ENCODE measurements around the gene DSCAML1. TPM values are rescaled to one million over a fixed set of nuclear protein-coding genes. Genes with fewer than 3 reads are reported as not detected.

DSCAML1 gene
- total RNA-seq, 1 donor from 2014 or later: 0.95 TPM

DNA sequence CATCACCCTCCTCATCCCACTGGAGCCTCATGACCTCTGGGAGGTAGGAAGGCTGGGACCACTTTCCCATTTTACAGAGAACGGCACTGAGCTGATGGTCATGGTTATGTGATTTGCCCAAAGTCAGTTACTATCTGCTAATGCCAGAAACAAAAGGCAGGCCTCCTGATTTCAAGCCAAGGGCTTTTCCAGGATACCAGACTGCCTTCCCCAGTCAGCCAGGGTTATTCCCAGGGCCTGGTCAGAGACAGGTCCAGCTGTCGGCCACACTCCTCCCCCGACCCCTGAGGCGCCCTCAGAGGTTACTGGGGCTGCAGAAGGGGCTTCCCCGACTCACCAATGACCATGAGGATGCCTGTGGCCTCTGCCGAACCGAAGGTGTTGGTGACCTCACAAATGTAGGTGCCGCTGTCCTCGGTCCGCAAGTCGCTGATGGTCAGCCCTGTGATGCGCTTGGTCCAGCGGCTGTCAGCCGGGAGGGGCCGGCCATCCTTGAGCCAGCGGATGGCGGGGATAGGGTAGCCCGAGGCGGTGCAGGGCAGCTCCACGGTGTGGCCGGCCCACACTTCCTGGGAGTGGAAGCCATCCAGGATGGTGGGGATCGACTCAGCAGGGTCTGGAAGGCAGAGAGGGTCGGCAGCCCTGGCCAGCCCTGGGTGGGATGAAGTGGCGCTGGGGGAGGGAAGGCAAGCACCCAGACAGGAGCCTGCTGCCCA lies 272.4 kb downstream of the DSCAML1 start:
- no peak overlapping the region for H3K27ac ChIP-seq
- TF ChIP-seq CTCF (IDR thresholded peaks at IDR 0.05): no peak
- H3K4me1 ChIP-seq: no peaks in the 10 kb centered on the region
- H3K4me3 ChIP-seq: no peak overlapping the region
- DNase-seq: no peak
- intact Hi-C loops (cut with DNase I): no loop called here
- H3K9me3 ChIP-seq: no peaks in the 10 kb centered on the region
- H3K27me3 ChIP-seq (ENCODE audit: low read depth): no peaks in the 10 kb centered on the region
- no peaks in the 10 kb centered on the region for H3K36me3 ChIP-seq
- no peak for ATAC-seq

DNA sequence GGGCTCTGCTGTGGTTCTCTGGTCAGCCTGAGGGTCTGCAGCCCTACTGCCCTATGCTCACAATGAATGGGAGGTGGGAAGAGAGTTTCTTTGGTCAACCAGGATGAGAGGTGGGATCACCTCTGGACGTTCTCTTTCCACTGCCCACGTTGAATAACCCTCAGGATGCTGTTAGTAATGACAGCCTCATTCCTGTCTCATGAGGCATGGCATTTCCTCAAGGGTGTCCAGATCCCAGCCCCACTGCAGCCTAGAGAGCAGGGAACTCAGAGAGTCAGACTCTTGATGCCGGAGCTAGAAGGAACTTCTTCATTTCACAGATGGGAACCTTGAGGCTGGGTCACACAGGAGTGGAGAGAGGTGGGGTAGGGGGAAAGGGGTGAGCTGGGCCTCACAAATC lies 273.3 kb downstream of the DSCAML1 start:
- Histone ChIP-seq H3K4me3 (no peak overlapping the region), H3K4me1 (peaks cover 7% of the 10 kb centered on the region), H3K27ac (no peak overlapping the region), H3K9me3 (no peaks in the 10 kb centered on the region), H3K27me3 (ENCODE audit: low read depth) (no peaks in the 10 kb centered on the region), H3K36me3 (no peaks in the 10 kb centered on the region)
- intact Hi-C loops (cut with DNase I): no loop called here
- ATAC-seq (no peak), DNase-seq (no peak)
- TF ChIP-seq CTCF (IDR thresholded peaks at IDR 0.05): no peak

GRCh38 chr11:117521974-117522373 lies 275.0 kb downstream of the DSCAML1 start:
- DNase-seq (no peak), ATAC-seq (no peak)
- intact Hi-C loops (cut with DNase I): no loop called here
- Histone ChIP-seq H3K27me3 (ENCODE audit: low read depth) (no peaks in the 10 kb centered on the region), H3K9me3 (no peaks in the 10 kb centered on the region), H3K27ac (no peak overlapping the region), H3K4me3 (no peak overlapping the region), H3K4me1 (peaks cover 7% of the 10 kb centered on the region), H3K36me3 (no peaks in the 10 kb centered on the region)
- no peak for TF ChIP-seq CTCF (IDR thresholded peaks at IDR 0.05)

- ATAC-seq (no peak), DNase-seq (no peak)
- Histone ChIP-seq H3K9me3 (no peaks in the 10 kb centered on the region), H3K4me3 (no peak overlapping the region), H3K27me3 (ENCODE audit: low read depth) (no peaks in the 10 kb centered on the region), H3K36me3 (no peaks in the 10 kb centered on the region), H3K27ac (no peak overlapping the region), H3K4me1 (peaks cover 7% of the 10 kb centered on the region)
- TF ChIP-seq CTCF (IDR thresholded peaks at IDR 0.05): no peak
- intact Hi-C loops (cut with DNase I): no loop called here
Observed at GRCh38 chr11:117520966-117521365, 276.1 kb downstream of the DSCAML1 start.

DNA sequence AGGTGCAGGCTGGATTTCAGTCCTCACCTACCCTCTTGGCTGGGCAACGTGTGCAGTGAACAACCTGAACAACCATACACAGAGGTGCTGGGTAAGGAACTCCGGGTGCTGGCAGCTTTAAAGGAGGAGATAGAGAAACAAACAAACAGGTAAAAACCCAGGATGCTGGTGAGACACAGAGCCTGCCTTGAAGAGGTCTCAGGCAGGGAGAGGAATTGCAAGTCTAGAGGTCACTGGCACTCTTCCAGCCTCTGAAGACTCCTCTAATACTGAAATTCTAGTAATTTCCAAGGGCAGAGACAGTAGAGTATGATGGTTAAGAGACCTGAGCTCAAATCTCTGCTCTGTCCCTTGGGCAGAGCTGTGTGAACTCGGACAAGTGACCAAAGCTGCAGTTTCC lies 276.8 kb downstream of the DSCAML1 start:
- no peak for ATAC-seq
- Histone ChIP-seq H3K27ac (peak overlapping the region; percentile 41), H3K27me3 (ENCODE audit: low read depth) (no peaks in the 10 kb centered on the region), H3K4me3 (no peak overlapping the region), H3K9me3 (no peaks in the 10 kb centered on the region), H3K36me3 (no peaks in the 10 kb centered on the region), H3K4me1 (peaks cover 7% of the 10 kb centered on the region)
- TF ChIP-seq CTCF (IDR thresholded peaks at IDR 0.05): no peak
- intact Hi-C loops (cut with DNase I): no loop called here
- no peak for DNase-seq

Data from lower lobe of right lung (tissue), 2 donors.